Spinal cord (tissue), 10 donors: ENCODE results near the gene SIRPB1. TPM values are rescaled to one million over a fixed set of nuclear protein-coding genes. Genes with fewer than 3 reads are reported as not detected.
A peak's percentile ranks its signal among the peaks of the same experiment; 100 is the strongest.

Source experiments
- DNase-seq, 6 donors: peaks; one replicate each; pipeline versions ENCODE4 v3.0.0 to v3.0.0-alpha.2; 2013 to 2015; ENCODE audit warnings: low spot score in 6 of 6, low read depth in 4 of 6
- H3K27ac ChIP-seq: one replicate; pipeline ENCODE4 v1.5.1; 2013; ENCODE audit warnings: low read depth, low read length, control low read depth
- H3K27me3 ChIP-seq: one replicate; pipeline ENCODE4 v1.6.1; 2013; ENCODE audit warnings: low read length; ENCODE audit not compliant: control insufficient read depth, insufficient read depth
- H3K36me3 ChIP-seq: one replicate; pipeline ENCODE4 v1.6.1; 2013; ENCODE audit warnings: low read length; ENCODE audit not compliant: control insufficient read depth, insufficient read depth
- H3K4me1 ChIP-seq: one replicate; pipeline ENCODE4 v1.6.1; 2013; ENCODE audit warnings: low read length; ENCODE audit not compliant: control insufficient read depth, insufficient read depth
- H3K4me3 ChIP-seq: one replicate; pipeline ENCODE4 v1.5.1; 2013; ENCODE audit warnings: low read depth, low read length, control low read depth
- H3K9me3 ChIP-seq: one replicate; pipeline ENCODE4 v1.6.1; 2013; ENCODE audit warnings: low read length; ENCODE audit not compliant: control insufficient read depth, insufficient read depth
- WGBS: methylation state at CpG from one replicate; pipeline ENCODE4 v1.1.5; 2013; ENCODE audit warnings: missing lambda C conversion rate; ENCODE audit not compliant: insufficient coverage; 5-methylcytosine and 5-hydroxymethylcytosine counted together
- polyA plus RNA-seq, 2 donors: library from polyadenylated mRNA; unstranded; fragments of 120-200 nt; gene quantifications; one replicate each; pipeline ENCODE4 v1.2.1, GENCODE V29; 2013; ENCODE audit not compliant: insufficient read length in 2 of 2
- total RNA-seq, 2 donors: library from RNA; depleted of rRNA in 1 of 2; stranded (reverse); fragments of 120-200 nt in 1 of 2; fragments of >200 nt in 1 of 2; gene quantifications; one replicate each; pipeline versions ENCODE4 v1.2.3 to v1.2.4, GENCODE V29; 2013 to 2014
- donor health status: healthy.

Gene SIRPB1
- total and polyA plus RNA-seq, 4 donors, result 0.69 to 2.9 (median 1.2) TPM; not detected in 1

DNA sequence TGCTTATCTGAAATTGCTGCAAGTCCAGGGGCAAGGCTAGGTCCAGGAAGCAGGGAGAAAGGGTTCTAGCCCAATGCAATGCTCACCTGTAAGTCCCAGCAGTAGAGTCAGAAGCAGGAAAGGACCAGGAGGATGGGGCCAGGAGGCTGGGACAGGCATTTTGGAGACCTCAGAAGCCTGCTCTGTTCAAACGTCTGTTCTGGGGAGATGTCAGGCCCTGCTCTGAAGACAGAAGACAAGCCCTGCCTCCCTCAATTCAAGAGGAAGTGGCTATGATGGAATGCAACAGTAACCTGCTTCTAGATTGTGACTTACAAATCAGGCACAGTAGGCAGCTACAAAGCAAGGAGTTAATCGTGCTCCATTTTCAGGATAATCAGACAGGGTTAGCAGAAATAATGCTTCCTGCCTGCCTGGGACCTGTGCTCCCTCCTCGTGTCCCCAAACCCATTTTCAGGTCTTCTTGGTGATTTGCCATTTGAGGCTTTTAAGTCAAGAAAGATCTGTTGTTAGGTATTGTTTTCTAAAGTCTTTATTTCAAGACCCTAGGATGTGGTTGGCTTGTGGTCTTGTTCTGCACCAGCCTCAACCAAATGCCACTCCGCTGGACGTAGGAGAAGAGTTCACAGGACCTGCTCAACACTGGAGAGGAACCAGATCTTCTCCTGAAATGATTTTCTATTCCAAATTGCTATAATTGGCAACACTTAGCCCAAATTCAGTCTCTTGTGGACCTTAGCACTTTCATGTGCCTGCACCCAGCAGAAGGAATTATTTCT lies 37.9 kb upstream of the SIRPB1 start, which contains the start of gene SIRPG:
Gene SIRPG, minus strand, starts transcription at position 224 of the 779 bp plus-strand sequence. Its CDS starts 65 bp downstream, at position 159.
- 90% methylated on average over 4 of the region's 5 CpGs for WGBS
- no peaks in the 10 kb centered on the region for H3K9me3 ChIP-seq
- DNase-seq, result no peak
- no peaks in the 10 kb centered on the region for H3K27me3 ChIP-seq
- H3K4me3 ChIP-seq, result no peak within 1 kb of the TSS
- no peak within 1 kb of the TSS for H3K27ac ChIP-seq
- no peaks in the 10 kb centered on the region for H3K4me1 ChIP-seq
- H3K36me3 ChIP-seq, result no peaks in the 10 kb centered on the region

DNA sequence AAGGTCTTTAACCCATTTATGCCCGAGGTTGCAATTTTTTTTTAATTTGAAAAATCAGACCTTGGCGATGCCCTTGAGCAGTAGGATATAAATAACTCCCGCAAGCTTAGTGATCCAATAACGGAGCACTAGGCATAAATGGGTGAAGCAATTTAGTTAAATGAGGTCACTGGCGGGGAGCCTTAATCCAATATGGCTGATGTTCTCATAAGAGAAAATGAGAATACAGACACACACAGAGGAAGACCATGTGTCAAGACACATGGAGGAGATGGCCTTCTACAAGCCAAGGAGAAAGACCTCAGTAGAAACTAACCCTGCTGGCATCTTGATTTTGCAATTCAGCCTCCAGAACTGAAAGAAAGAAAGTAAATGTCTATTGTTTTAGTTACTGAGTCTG lies 37.0 kb upstream of the SIRPB1 start:
- H3K36me3 ChIP-seq, result no peaks in the 10 kb centered on the region
- DNase-seq, result no peak
- H3K4me1 ChIP-seq, result no peaks in the 10 kb centered on the region
- no peak overlapping the region for H3K27ac ChIP-seq
- WGBS, result 79% methylated on average over 4 of the region's 5 CpGs
- no peak overlapping the region for H3K4me3 ChIP-seq
- no peaks in the 10 kb centered on the region for H3K9me3 ChIP-seq
- no peaks in the 10 kb centered on the region for H3K27me3 ChIP-seq

DNA sequence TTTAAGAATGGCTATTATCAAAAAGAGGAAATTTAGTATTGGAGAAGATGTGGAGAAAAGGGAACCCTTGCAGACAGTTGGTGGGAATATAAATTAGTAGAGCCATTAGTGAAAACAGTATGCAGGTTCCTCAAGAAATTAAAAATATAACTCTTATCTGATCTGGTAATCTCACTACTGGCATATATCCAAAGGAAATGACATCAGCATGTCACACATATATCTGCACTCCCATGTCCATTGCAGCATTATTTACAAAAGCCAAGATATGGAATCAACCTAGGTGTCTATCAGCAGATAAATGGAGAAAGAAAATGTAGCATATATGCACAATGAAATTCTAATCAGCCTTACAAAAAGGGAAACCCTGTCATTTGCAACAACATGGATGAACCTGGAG lies 35.2 kb upstream of the SIRPB1 start:
- Histone ChIP-seq H3K4me1 (no peaks in the 10 kb centered on the region), H3K36me3 (no peaks in the 10 kb centered on the region), H3K4me3 (no peak overlapping the region), H3K27me3 (no peaks in the 10 kb centered on the region), H3K27ac (no peak overlapping the region), H3K9me3 (no peaks in the 10 kb centered on the region)
- DNase-seq, result no peak

DNA sequence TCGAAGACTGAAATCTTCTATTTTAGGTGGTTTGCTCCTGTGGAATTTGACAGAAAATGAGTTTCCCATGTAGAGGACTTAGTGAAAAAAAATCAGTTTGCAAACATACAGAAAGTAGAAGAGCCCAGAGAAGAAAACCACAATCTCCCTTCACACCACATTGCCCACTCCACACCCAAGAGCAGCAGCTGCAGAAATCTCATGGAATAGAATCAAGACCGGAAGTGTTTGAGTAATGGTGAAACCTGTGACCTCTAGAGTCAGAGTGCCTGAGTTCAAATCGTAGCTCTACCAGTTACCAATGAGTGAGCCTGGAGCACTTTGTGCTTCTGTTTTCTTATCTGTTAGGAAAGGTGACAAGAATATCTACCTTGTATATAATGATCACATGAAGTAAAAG lies 33.2 kb upstream of the SIRPB1 start:
- Histone ChIP-seq H3K4me3 (no peak overlapping the region), H3K27me3 (no peaks in the 10 kb centered on the region), H3K9me3 (no peaks in the 10 kb centered on the region), H3K36me3 (no peaks in the 10 kb centered on the region), H3K27ac (no peak overlapping the region), H3K4me1 (no peaks in the 10 kb centered on the region)
- no peak for DNase-seq
- 100% methylated on average over 2 of the region's 3 CpGs for WGBS

DNA sequence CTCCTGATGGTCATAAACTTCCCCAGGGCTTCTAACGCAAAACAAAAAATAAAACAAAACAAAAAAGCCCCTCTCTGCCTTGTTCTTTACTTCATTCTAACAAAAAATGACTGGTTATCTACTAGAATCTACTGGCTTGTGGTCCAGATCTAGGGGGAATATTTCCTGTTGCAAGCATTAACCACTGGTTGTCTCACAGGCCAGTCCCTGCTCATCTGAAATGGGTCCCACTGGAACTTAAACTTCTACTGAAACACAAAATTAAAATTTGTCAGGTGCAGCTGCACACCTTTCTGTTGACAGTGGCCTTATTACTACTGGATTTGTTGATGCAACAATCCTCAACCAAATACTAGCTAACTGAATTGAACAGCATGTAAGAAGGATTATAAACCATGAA lies 32.3 kb upstream of the SIRPB1 start:
- Histone ChIP-seq H3K27me3 (no peaks in the 10 kb centered on the region), H3K27ac (no peak overlapping the region), H3K9me3 (no peaks in the 10 kb centered on the region), H3K36me3 (no peaks in the 10 kb centered on the region), H3K4me1 (no peaks in the 10 kb centered on the region), H3K4me3 (no peak overlapping the region)
- no peak for DNase-seq
- WGBS, result no CpG with 5 or more reads among the region's 1 CpG

DNA sequence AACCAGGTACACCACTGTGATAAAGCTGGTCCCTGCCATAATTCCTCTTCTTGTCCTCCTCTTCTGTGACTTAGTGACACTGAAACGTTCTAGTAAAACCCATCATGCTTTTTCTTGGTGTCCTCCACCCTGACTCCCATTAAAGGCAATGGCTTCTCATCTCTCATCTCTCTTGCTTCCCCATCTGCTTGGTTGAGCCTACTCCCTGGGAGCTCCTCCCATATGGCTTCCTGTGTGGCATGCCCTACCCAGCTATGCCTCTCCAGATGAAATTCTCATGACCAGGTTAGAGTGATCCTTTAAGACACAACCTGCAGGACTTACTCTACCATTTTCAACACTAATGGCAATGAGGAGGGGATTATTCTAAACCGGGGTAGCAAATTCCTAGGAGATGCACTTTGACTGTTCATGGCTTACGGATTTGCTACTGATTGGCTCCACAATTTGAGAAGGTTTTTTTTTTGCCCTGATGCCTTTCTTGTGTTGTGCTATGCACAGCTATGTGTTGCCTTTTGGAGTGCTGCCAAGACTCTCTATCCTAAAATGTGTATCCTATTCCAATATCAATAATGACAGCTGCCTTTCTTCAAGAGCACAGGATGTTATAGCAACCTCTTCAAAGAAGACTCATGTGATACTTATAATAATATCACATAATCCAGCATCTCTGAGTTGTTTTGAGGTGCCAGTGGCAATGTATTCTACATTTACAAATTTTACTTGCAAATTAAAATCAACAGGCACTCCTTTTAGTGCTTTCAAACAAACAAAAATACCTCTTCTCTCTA lies 31.7 kb upstream of the SIRPB1 start:
- Histone ChIP-seq H3K27ac (no peak overlapping the region), H3K36me3 (no peaks in the 10 kb centered on the region), H3K4me1 (no peaks in the 10 kb centered on the region), H3K27me3 (no peaks in the 10 kb centered on the region), H3K4me3 (no peak overlapping the region), H3K9me3 (no peaks in the 10 kb centered on the region)
- DNase-seq, result peak in 1 of 6 donors; percentile 33
- 25% methylated on average over 1 of the region's 3 CpGs for whole genome bisulfite sequencing

DNA sequence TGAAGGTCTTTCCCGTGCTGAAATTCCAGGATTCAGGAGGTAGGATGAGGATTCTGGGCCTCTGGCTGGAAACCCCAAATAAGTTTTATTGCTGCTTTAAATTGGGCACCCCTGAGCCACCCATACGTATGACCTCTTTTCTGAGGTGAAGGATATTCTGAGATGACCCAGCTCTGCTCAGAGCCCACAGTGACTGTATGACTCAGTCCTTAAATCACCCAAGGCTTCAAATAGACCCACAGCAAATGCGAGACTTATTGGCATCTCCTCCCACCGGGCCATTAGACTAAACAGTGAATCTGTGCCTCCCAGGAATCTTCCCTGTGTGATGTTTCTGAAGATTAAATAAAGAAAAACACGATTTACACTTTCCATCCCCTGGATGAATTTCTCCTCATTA lies 28.3 kb upstream of the SIRPB1 start:
- Histone ChIP-seq H3K4me1 (no peaks in the 10 kb centered on the region), H3K9me3 (no peaks in the 10 kb centered on the region), H3K36me3 (no peaks in the 10 kb centered on the region), H3K27me3 (no peaks in the 10 kb centered on the region), H3K4me3 (no peak overlapping the region), H3K27ac (no peak overlapping the region)
- 73% methylated on average over 2 of the region's 5 CpGs for WGBS
- DNase-seq, result no peak

DNA sequence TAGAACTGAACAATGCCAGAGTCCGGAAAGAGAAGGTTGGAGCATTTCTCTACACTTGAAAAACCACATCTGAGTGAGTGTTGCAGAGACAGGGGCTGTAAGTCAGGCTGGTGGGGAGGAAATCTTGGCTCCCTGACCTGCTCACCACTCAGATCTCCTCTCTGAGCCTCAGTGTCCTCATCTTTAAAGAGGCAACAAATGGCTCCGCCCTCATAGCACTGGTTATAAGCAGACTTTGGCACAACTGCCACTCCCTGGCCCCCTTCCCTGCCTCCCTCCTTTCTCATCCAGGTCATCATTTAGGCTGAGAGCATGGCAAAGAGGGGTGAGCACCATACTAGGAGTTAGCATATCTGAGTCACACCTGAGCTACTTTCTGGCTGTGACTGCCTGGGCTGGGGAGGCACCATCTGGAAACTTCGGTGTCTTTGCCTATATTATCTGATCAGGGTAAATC lies 27.2 kb upstream of the SIRPB1 start:
- Histone ChIP-seq H3K4me1 (no peaks in the 10 kb centered on the region), H3K27ac (no peak overlapping the region), H3K9me3 (no peaks in the 10 kb centered on the region), H3K36me3 (no peaks in the 10 kb centered on the region), H3K4me3 (no peak overlapping the region), H3K27me3 (no peaks in the 10 kb centered on the region)
- DNase-seq, result no peak
- 100% methylated on average over 1 of the region's 3 CpGs for WGBS

DNA sequence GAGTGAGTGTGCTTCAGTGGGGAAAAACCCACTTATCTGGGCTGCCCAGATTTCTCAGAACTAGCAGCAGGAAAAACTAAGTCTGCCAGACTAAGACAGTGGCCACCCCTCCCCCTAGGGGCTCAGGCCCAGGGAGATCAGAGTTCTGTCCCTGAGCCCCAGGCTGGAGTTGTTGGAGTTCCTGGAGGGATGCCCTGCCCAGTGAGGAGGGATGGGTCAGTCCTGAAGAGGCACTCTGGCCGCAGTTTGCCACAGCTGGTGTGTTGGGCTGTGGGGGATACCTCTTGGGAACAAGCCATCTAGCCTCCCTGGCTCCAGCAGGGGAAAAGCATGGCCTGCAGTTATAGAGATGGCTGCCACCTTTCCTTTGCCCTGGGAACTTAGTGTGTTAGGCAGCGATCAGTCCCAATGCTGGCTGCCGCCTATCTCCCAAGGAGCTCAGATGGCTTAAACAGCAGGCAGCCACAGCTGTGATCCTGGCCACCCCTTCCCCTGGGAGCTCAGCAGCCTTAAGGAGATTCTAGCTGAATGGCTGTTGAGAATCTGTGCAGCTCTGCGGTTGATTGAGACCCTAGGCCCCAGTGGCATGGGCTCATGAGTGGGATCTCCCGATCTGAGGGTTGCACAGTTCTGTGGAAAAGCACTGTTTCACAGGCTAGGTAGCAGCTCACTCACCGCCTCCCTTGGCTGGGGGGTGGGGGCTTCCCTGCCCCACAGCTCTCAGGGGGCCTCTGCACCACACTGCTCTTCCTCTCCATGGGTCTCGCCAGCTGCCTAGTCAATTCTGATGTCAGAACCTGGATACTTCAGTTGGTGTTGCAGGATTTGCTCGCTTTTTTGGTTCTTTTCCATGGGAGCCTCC lies 24.5 kb upstream of the SIRPB1 start:
- DNase-seq, result peak in 1 of 6 donors; percentile 8
- 86% methylated on average over 8 of the region's 8 CpGs for WGBS

More for the DNA sequence above, 24.5 kb upstream of the SIRPB1 start:
- no peak overlapping the region for H3K27ac ChIP-seq
- no peaks in the 10 kb centered on the region for H3K4me1 ChIP-seq
- H3K36me3 ChIP-seq, result no peaks in the 10 kb centered on the region
- H3K4me3 ChIP-seq, result no peak overlapping the region
- no peaks in the 10 kb centered on the region for H3K9me3 ChIP-seq
- no peaks in the 10 kb centered on the region for H3K27me3 ChIP-seq
